ENCODE data around the gene SLC35E2B.
"Not testable (repeated sequence)": the region's sequence is repeated elsewhere in the genome, so short reads cannot be mapped to it uniquely, and the experiment has no call there.

Gene SLC35E2B

DNA sequence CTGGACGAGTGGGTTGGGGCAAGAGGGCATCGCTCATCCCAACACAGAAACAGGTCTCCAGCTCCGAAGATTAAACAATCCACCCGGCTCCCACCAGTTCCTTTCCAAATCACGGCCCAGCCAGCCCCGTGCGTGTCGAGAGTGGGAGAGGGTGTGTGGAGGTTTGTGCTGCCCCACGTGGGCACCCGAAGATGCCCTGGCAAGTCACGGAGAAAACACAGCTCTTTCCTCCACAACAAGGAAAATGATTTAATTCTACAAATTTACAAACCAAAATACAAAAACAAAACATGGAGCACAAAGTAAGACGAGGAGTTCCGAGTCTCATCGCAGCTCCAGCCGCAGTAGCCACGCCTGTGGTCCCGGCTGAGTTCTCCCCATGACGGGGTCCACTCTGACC is 9.9 kb upstream of the SLC35E2B start:
- DNase-seq = not testable (repeated sequence)

GRCh38 chr1:1700557-1700956 is 8.0 kb upstream of the SLC35E2B start:
- DNase-seq = not testable (repeated sequence)

DNA sequence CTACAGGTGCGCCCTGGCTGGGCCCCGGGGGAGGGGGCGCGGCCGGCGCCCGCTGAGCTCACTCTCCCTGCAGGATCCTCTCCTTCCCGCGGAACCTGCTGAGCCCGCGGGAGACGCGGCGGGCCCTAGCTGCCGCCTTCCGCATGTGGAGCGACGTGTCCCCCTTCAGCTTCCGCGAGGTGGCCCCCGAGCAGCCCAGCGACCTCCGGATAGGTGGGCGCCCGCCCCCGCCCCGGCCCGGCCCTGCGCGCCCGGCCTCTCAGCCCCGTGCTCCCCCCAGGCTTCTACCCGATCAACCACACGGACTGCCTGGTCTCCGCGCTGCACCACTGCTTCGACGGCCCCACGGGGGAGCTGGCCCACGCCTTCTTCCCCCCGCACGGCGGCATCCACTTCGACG is 7.5 kb upstream of the SLC35E2B start:
- not testable (repeated sequence) for DNase-seq

GRCh38 chr1:1699061-1699460 is 6.5 kb upstream of the SLC35E2B start:
- not testable (repeated sequence) for DNase-seq

GRCh38 chr1:1697358-1698183 is 5.0 kb upstream of the SLC35E2B start:
- not testable (repeated sequence) for DNase-seq

DNA sequence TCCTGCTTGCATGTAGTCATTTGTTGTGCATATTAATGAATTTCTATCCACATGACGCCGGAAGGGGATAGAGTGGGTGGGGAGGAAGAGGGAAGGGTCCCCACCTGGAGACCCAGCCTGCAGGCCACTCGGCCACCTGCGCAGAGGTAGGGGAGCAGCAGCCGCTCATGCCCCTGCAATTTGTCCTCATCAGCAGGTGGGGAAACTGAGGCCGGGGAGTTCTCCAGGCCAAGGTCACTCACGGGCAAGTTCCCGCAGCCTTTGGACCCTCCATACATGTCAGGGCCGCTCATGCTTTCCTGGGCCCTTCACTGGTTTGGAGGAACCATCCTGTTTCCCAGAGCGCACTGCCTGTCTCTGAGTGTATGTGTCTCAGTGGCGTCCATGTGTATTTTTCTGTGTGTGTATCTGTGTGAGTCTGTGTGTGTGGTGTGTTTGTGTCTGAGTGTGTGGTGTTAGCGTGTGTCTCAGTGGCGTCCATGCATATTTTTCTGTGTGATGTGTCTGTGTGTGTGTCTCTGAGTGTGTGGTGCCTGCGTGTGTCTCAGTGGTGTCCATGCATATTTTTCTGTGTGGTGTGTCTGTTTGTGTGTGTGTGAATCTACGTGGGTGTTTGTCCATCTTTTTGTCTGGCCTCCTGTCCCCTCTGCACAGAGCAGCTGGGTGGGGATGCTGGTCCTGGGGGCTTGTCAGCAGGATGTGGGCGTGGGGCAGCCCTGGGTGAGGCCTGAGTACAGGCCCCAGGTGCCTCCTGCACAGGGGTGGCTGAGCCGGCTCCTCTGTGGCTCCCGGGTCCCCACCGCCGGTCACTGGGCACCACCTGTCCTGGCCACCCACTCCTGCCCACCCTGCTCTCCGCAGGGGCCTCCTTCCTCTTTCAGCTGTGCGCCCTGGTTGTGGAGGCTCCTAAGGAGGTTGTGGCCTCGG is 4.1 kb upstream of the SLC35E2B start:
- DNase-seq = not testable (repeated sequence)

DNA sequence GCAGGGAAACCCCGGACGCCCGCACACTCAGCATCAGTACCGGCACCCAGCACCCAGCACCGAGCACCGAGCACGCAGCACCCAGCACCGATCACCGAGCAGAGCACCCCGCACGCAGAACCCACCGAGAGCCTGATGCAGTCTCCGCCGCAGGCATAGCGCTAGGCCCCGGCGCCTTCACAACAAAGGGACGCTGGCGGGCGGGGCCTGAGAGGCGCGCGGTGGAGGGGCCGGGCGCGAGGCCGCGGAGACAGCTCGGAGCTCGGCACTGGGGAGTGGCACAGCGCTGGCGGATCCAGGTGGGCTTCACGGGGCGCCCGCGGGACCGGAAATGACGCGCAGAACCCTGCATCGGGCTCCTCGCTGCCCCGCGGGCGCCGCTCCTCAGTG is 276 bp downstream of the SLC35E2B start:
- peak; percentile 91 for DNase-seq

- DNase-seq = not testable (repeated sequence)
Measured at GRCh38 chr1:1691443-1691842, 1.2 kb downstream of the SLC35E2B start.

GRCh38 chr1:1689526-1689925 is 3.1 kb downstream of the SLC35E2B start:
- not testable (repeated sequence) for DNase-seq

DNA sequence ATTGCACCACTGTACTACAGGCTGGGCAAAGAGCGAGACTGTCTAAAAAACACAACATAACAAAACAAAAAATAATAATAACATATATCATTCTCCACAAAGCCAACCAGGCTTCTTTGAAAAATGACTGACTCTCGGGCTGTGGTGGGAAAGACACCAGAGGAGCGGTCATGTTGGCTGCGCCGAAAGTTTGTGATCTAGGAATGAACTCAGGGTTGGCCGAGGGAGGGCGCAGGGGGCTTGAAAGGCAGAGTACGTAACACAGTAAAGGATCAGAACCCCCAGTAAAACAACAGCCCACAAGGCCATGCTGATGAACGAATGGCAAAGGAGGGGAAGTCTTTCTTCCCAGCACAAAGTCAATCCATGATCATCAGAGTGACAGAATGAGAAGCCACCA is 4.7 kb downstream of the SLC35E2B start:
- no peak for DNase-seq

GRCh38 chr1:1684031-1684681 is 8.4 kb downstream of the SLC35E2B start:
- no peak for DNase-seq

- DNase-seq = no peak
Measured at GRCh38 chr1:1683104-1683905, 9.3 kb downstream of the SLC35E2B start.

- DNase-seq = no peak
Measured at GRCh38 chr1:1680912-1681273, 11.7 kb downstream of the SLC35E2B start.

DNA sequence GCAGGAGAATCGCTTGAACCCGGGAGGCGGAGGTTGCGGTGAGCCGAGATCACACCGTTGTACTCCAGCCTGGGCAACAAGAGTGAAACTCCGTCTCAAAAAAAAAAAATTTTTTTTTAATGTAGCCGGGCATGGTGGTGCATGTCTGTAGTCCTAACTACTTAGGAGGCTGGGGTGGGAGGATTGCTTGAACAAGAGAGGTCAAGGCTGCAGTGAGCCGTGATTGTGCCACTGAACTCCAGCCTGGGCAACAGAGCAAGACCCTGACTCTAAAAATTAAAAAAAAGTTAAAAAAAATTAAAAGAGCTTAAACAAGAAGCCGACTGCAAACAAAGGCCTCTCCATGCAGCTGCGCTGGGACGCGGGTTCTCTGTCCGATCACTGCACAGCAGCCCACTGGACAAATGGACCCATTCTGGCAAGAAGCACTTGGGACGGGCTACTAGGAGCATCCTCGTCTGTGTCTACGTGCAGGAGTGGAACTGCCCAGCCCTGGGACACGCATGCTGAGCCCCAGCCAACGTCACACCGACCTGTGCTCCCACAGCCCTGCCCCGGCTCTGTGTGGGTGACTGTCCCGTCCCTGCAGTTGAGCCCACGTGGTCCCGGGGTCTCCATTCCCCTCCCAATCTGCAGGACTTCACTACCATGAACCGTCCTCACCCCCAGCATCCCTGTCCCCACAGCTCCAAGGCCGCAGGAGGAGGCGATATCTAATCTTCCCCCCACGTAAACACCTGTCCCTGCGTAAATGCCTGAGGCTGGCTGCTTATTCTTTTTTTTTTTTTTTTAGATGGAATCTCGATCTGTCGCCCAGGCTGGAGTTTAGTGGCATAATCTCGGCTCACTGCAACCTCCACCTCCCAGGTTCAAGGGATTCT is 12.3 kb downstream of the SLC35E2B start:
- no peak for DNase-seq

DNA sequence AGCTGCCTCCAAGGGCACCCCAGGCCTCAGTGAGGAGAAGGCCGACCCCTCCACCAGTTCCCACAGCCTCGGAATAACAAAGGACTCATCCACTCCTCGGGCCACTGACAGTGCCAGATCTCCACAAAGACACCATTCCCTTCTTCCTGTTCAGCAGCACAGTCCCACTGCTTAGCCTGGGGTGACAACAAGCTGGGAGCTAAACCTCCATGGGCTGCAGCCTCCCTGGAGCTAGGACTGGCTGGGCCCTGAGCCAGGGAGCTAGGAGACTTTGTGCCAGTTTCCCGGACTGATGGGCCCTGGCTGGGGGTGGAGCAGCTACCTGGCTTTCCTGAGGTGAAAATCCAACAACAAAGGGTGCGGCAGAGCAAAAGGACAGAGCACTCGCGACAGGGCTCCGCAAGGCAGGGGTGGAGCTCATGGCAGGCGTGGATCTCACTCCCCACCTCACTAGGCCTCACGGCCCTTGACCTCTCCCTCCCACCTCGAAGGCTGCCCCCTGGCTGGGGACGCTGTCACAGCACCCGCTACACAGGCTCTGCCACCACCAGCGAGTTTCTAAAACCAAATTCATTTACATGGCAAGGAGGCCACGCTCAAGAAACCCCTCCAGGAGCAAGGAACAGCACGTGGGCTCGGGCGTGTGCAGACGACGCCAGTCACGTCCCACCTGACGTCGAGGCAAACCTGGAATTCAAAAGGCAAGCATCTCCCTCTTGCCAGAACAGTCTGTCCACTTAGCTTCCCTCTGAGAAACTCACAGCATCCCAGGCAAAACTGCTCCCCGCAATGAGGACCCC is 13.8 kb downstream of the SLC35E2B start:
- DNase-seq = no peak

DNA sequence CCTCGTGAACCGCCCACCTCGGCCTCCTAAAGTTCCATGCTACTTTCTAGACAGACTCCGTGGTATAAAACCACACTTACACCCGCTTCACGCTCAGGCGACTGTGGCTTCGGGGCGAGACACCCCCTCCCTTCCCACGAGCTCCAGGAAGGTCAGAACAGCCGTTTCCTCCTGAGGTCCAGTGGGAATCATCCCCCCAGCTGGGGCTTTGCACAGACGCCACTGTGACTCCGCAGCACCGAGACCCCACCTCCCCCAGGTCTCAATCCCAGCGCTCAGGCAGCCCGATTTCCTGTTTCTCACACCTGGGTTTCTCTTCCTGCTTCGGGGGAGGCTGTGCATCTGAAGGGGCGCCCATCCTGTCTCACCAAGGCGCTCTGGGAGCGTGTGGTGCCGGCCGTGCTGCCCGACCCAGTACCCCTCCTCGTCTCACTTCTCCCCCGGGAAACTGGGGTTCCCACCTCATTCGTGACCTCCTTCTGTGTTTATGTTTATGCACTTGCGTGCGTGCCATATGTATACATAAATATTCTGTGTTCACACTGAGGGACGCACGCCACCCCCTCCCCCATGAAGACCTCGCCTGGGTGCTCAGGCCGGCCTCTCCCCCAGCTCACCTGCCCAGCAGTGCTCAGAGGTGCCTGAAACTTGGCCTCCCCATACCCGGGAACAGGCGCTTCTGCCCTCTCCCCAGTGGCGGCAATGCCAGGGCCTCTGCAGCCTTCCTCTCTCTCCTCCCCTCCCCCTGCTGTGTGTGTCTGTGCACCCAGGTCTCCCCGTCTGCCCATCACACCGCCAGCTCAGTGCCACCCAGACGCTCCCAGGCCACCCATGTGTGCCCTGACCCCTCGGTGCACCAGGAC is 14.6 kb downstream of the SLC35E2B start:
- no peak for DNase-seq

- not testable (repeated sequence) for DNase-seq
Measured at GRCh38 chr1:1676087-1676486, 16.5 kb downstream of the SLC35E2B start.

GRCh38 chr1:1675218-1675617 is 17.4 kb downstream of the SLC35E2B start:
- not testable (repeated sequence) for DNase-seq

GRCh38 chr1:1674806-1675205 is 17.8 kb downstream of the SLC35E2B start:
- DNase-seq = not testable (repeated sequence)
